ENCODE data around the gene PGAM2. TPM values are rescaled to one million over a fixed set of nuclear protein-coding genes. Genes with fewer than 3 reads are reported as not detected.
"Not testable (repeated sequence)": the region's sequence is repeated elsewhere in the genome, so short reads cannot be mapped to it uniquely, and the experiment has no call there.

The PGAM2 gene
- polyA plus RNA-seq, 3 donors: 0.13 TPM; not detected in 2

GRCh38 chr7:44042221-44042620 lies 23.1 kb downstream of the PGAM2 start:
- intact Hi-C loops (cut with micrococcal nuclease): loop anchor here in 1 of 2 donors (10.0 kb wide), 1 partner anchor 803 kb away; the partner anchor contains the start of gene H2AZ2
- no peak overlapping the region for H2AFZ ChIP-seq (ENCODE audit: insufficient read depth, low read depth, low read length, poor library complexity, severe bottlenecking)
- Mint-ChIP-seq H3K27ac (peak overlapping the region in 1 of 7 donors; percentile 45), H3K4me1 (peaks cover 34% of the 10 kb centered on the region), H3K27me3 (ENCODE audit: low read depth in 3 of 3) (peaks cover 0 to 5% (median 0%) of the 10 kb centered on the region in 3 donors), H3K36me3 (peaks cover 15 to 21% of the 10 kb centered on the region in 2 donors), H3K9me3 (no peaks in the 10 kb centered on the region), H3K4me3 (no peak overlapping the region)
- H3K9ac ChIP-seq (ENCODE audit: insufficient read depth, low read length, poor library complexity, severe bottlenecking): no peak overlapping the region
- no peaks in the 10 kb centered on the region for H3K27me3 ChIP-seq (ENCODE audit: control insufficient read depth in 2 of 2, insufficient read depth in 2 of 2, low read length in 2 of 2)
- no peaks in the 10 kb centered on the region for H3K36me3 ChIP-seq (replicated peaks in 1 of 2; ENCODE audit: control insufficient read depth in 1 of 2, insufficient read depth in 2 of 2, low read length in 2 of 2)
- H3K79me2 ChIP-seq (ENCODE audit: insufficient read depth, low read length): peaks cover 35% of the 10 kb centered on the region
- TF ChIP-seq CTCF (IDR thresholded peaks at IDR 0.05): no peak
- no peak overlapping the region for H3K4me3 ChIP-seq (replicated peaks in 1 of 3; ENCODE audit: low read depth in 2 of 3, low read length in 3 of 3)
- no peak for DNase-seq
- H3K27ac ChIP-seq (ENCODE audit: low read depth in 1 of 2, low read length in 2 of 2): no peak overlapping the region
- peaks cover 42 to 51% of the 10 kb centered on the region in 2 donors for H3K4me1 ChIP-seq (ENCODE audit: control insufficient read depth in 1 of 2, insufficient read depth in 2 of 2, low read length in 2 of 2)
- no peaks in the 10 kb centered on the region for H3K9me3 ChIP-seq (replicated peaks in 1 of 2; ENCODE audit: control insufficient read depth in 1 of 2, insufficient read depth in 1 of 2, low read length in 2 of 2)
- WGBS (ENCODE audit: insufficient coverage): no CpG with 5 or more reads among the region's 2 CpGs
- H4K20me1 ChIP-seq (ENCODE audit: insufficient read depth, low read length): peaks cover 4% of the 10 kb centered on the region
- H3K4me2 ChIP-seq (replicated peaks; ENCODE audit: extremely low read depth, low read length, poor library complexity, severe bottlenecking): no peak overlapping the region

GRCh38 chr7:44040493-44040891 lies 24.9 kb downstream of the PGAM2 start:
- not testable (repeated sequence) for H3K36me3 ChIP-seq (replicated peaks in 1 of 2; ENCODE audit: control insufficient read depth in 1 of 2, insufficient read depth in 2 of 2, low read length in 2 of 2); H3K36me3 Mint-ChIP-seq; H4K20me1 ChIP-seq (ENCODE audit: insufficient read depth, low read length); H3K9ac ChIP-seq (ENCODE audit: insufficient read depth, low read length, poor library complexity, severe bottlenecking); H3K9me3 ChIP-seq (replicated peaks in 1 of 2; ENCODE audit: control insufficient read depth in 1 of 2, insufficient read depth in 1 of 2, low read length in 2 of 2); H3K27ac ChIP-seq (ENCODE audit: low read depth in 1 of 2, low read length in 2 of 2); H3K27me3 ChIP-seq (ENCODE audit: control insufficient read depth in 2 of 2, insufficient read depth in 2 of 2, low read length in 2 of 2); H3K9me3 Mint-ChIP-seq; H3K27me3 Mint-ChIP-seq (ENCODE audit: low read depth in 3 of 3)
- intact Hi-C loops (cut with micrococcal nuclease): loop anchor here in 1 of 2 donors (10.0 kb wide), 1 partner anchor 804 kb away; the partner anchor contains the start of gene H2AZ2
- H2AFZ ChIP-seq (ENCODE audit: insufficient read depth, low read depth, low read length, poor library complexity, severe bottlenecking): peak overlapping the region; percentile 68
- H3K4me1 Mint-ChIP-seq: peaks cover 17% of the 10 kb centered on the region
- DNase-seq: peak; percentile 26 to 46 (median 39)
- H3K4me3 ChIP-seq (replicated peaks in 1 of 3; ENCODE audit: low read depth in 2 of 3, low read length in 3 of 3): peak overlapping the region; percentile 21 to 56 (median 27)
- TF ChIP-seq CTCF (IDR thresholded peaks at IDR 0.05): peak; percentile 23
- peak overlapping the region; percentile 50 for H3K4me2 ChIP-seq (replicated peaks; ENCODE audit: extremely low read depth, low read length, poor library complexity, severe bottlenecking)
- H3K79me2 ChIP-seq (ENCODE audit: insufficient read depth, low read length): peaks cover 19% of the 10 kb centered on the region
- WGBS (ENCODE audit: insufficient coverage): 1% methylated on average over 36 of the region's 46 CpGs
- peaks cover 25 to 34% of the 10 kb centered on the region in 2 donors for H3K4me1 ChIP-seq (ENCODE audit: control insufficient read depth in 1 of 2, insufficient read depth in 2 of 2, low read length in 2 of 2)
- peak overlapping the region in 1 of 7 donors; percentile 6 for H3K27ac Mint-ChIP-seq
- peak overlapping the region; percentile 71 to 83 for H3K4me3 Mint-ChIP-seq

- not testable (repeated sequence) for H3K9me3 ChIP-seq (replicated peaks in 1 of 2; ENCODE audit: control insufficient read depth in 1 of 2, insufficient read depth in 1 of 2, low read length in 2 of 2); DNase-seq; H3K27me3 Mint-ChIP-seq (ENCODE audit: low read depth in 3 of 3); H3K36me3 ChIP-seq (replicated peaks in 1 of 2; ENCODE audit: control insufficient read depth in 1 of 2, insufficient read depth in 2 of 2, low read length in 2 of 2); H4K20me1 ChIP-seq (ENCODE audit: insufficient read depth, low read length); H3K27ac ChIP-seq (ENCODE audit: low read depth in 1 of 2, low read length in 2 of 2); H3K9ac ChIP-seq (ENCODE audit: insufficient read depth, low read length, poor library complexity, severe bottlenecking); H3K9me3 Mint-ChIP-seq; H3K4me2 ChIP-seq (replicated peaks; ENCODE audit: extremely low read depth, low read length, poor library complexity, severe bottlenecking); H3K36me3 Mint-ChIP-seq; H3K27me3 ChIP-seq (ENCODE audit: control insufficient read depth in 2 of 2, insufficient read depth in 2 of 2, low read length in 2 of 2)
- peak overlapping the region; percentile 57 to 59 for H3K4me3 Mint-ChIP-seq
- Histone ChIP-seq H3K4me3 (replicated peaks in 1 of 3; ENCODE audit: low read depth in 2 of 3, low read length in 3 of 3) (peak overlapping the region in 1 of 3 experiments; percentile 56), H2AFZ (ENCODE audit: insufficient read depth, low read depth, low read length, poor library complexity, severe bottlenecking) (peak overlapping the region; percentile 68), H3K79me2 (ENCODE audit: insufficient read depth, low read length) (peaks cover 13% of the 10 kb centered on the region), H3K4me1 (ENCODE audit: control insufficient read depth in 1 of 2, insufficient read depth in 2 of 2, low read length in 2 of 2) (peaks cover 20 to 29% of the 10 kb centered on the region in 2 donors)
- 0% methylated on average over 4 of the region's 40 CpGs for WGBS (ENCODE audit: insufficient coverage)
- peak overlapping the region in 2 of 7 donors; percentile 6 to 54 for H3K27ac Mint-ChIP-seq
- intact Hi-C loops (cut with micrococcal nuclease): loop anchor here in 1 of 2 donors (10.0 kb wide), 1 partner anchor 805 kb away; the partner anchor contains the start of gene H2AZ2
- peaks cover 13% of the 10 kb centered on the region for H3K4me1 Mint-ChIP-seq
Measured at GRCh38 chr7:44039800-44040492, 25.4 kb downstream of the PGAM2 start.
